ENCODE measurements around the gene COQ6.

DNA sequence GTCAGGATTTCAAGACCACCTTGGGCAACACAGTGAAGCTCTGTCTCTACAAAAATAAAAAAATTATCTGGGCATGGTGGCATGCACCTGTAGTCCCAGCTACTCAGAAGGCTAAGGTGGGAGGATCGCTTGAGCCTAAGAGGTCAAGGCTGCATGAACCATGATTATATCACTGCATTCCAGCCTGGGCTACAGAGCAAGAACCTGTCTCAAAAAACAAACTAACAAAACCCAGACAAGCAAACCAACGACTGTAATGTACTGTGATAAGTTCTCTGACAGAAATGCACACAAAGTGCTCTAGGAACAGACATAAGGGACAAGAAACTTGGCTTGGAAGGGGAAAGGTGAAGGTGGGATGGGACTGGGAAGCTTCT, 46.6 kb downstream of the COQ6 start:
- TF ChIP-seq CTCF (IDR thresholded peaks at IDR 0.05; ENCODE audit: low read depth, low read length, poor library complexity, severe bottlenecking), result no peak
- no peak for TF ChIP-seq EZH2phosphoT487 (IDR thresholded peaks at IDR 0.05; ENCODE audit: borderline replicate concordance, low read length)
